Measurements from ENCODE around the gene WDR54. TPM values are rescaled to one million over a fixed set of nuclear protein-coding genes. Genes with fewer than 3 reads are reported as not detected.

The WDR54 gene
- polyA plus RNA-seq, 2 of the 4 experiments (the other 2 are of a cell fraction), result 47.4 to 62.5 TPM

DNA sequence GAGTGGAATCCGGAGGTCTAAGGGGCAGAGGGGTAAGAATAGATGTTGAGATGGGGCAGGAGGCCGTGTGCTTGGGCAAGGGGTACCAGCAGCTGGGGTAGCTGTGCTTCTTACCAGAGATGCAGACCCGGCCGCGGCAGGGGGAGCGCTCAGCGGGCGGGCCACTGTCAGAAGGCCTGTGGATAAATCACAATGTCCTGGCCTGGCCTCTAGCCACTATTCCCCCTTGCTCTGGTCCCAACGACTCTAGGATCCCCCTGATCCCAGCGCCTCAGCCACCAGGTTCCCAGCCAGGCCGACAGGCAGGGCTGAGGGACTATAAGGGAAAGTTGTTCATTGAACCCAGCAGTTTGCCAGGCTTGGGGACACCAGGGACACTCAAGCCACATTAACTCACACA, 9.0 kb downstream of the WDR54 start:
- Histone ChIP-seq H3K27ac (no peak overlapping the region), H3K9me3 (no peaks in the 10 kb centered on the region), H3K4me2 (no peak overlapping the region), H3K4me3 (no peak overlapping the region), H3K4me1 (peaks cover 8% of the 10 kb centered on the region; the same call in 1 of the 3 replicates)
- POLR2A ChIA-PET, result interaction anchor here (2.5 kb wide), 1 partner anchor 9 kb away, joined by 11 read pairs; no protein-coding TSS in a partner anchor
- TF ChIP-seq MAZ (IDR thresholded peaks at IDR 0.05; ENCODE audit: borderline replicate concordance, low read depth, low read length) (no peak), TP53 (CRISPR knock-in tag; IDR thresholded peaks at IDR 0.05) (no peak), FOSB (CRISPR knock-in tag; IDR thresholded peaks at IDR 0.05) (no peak), ZFP36 (IDR thresholded peaks at IDR 0.05; ENCODE audit: borderline replicate concordance, partially characterized antibody) (no peak), NR3C1 (IDR thresholded peaks at IDR 0.05) (no peak), ZSCAN20 (CRISPR knock-in tag; IDR thresholded peaks at IDR 0.05) (no peak)
- CTCF ChIA-PET, result interaction anchor here (1.0 to 1.4 kb wide), 3 partner anchors 9 to 95 kb away, joined by 3 to 4 read pairs (median 3); no protein-coding TSS in a partner anchor
- no peak for FAIRE-seq
- DNase-seq (ENCODE audit: low read depth in 1 of 2, low spot score in 1 of 2), result no peak
- no peak for ATAC-seq
- WGBS (ENCODE audit: missing lambda C conversion rate), result 83% methylated on average over 11 of the region's 11 CpGs

DNA sequence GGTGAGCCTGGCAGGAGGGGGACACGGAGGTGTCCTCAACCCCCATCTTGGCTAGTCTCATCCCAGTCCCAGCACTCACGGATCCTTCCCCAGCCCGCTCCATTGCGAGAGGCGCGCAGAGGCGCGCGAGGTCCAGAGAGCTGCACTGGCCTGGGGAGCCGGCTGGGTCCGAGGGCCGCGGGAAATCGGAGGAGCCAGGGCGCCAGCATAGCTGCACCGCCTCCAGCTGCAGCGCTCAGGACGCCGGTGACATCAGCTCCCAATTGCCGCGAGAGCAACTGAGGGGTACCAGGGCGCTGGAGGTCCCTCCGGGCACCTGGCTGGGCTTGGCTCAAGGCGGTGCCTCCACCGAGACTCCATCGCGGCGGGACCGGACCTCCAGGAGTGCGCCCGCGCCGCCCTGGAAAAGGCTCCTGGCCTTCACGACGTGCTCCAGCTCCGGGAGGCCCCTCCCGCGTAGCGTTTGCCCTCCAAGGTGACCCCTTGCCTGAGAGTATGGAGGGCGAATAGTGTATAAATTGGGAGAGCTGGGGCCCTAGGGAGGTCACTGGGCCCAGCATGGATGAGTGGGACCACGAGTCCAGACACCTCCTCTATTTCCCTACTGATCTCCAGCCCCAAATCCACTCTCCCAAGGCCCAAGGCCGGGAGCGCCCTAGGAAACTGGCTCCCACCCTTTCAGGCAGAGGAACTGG, 14.7 kb downstream of the WDR54 start:
- 94% methylated on average over 36 of the region's 43 CpGs for WGBS (ENCODE audit: missing lambda C conversion rate)
- DNase-seq (ENCODE audit: low read depth in 1 of 2, low spot score in 1 of 2) (no peak), ATAC-seq (no peak), FAIRE-seq (no peak)
- H3K4me1 ChIP-seq, result peaks cover 21% of the 10 kb centered on the region
- no peak overlapping the region for H3K4me3 ChIP-seq
- ChIA-PET CTCF (interaction anchor here (0.8 to 1.3 kb wide), 4 partner anchors 23 to 101 kb away, joined by 3 read pairs; partner anchors contain the start of genes CCDC142 and TTC31), POLR2A (no interaction called here)
- H3K9me3 ChIP-seq, result no peaks in the 10 kb centered on the region
- no peak overlapping the region for H3K4me2 ChIP-seq
- no peak overlapping the region for H3K27ac ChIP-seq
- TF ChIP-seq BHLHE40 (IDR thresholded peaks at IDR 0.05; ENCODE audit: low read depth, low read length), result no peak
- TF ChIP-seq SMC3 (IDR thresholded peaks at IDR 0.05), result no peak
- no peak for TF ChIP-seq HOXA7 (CRISPR knock-in tag; IDR thresholded peaks at IDR 0.05)
- TF ChIP-seq FOSB (CRISPR knock-in tag; IDR thresholded peaks at IDR 0.05), result no peak
- TF ChIP-seq JUNB (IDR thresholded peaks at IDR 0.05), result no peak
- no peak for TF ChIP-seq POLR2A (IDR thresholded peaks at IDR 0.05; ENCODE audit: low read length)
- TF ChIP-seq HEYL (CRISPR knock-in tag; IDR thresholded peaks at IDR 0.05), result no peak
- TF ChIP-seq, protein P1, sequence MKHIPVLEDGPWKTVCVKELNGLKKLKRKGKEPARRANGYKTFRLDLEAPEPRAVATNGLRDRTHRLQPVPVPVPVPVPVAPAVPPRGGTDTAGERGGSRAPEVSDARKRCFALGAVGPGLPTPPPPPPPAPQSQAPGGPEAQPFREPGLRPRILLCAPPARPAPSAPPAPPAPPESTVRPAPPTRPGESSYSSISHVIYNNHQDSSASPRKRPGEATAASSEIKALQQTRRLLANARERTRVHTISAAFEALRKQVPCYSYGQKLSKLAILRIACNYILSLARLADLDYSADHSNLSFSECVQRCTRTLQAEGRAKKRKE (CRISPR knock-in tag; IDR thresholded peaks at IDR 0.05; ENCODE audit: low read depth), result no peak
- TF ChIP-seq FOXS1 (CRISPR knock-in tag; IDR thresholded peaks at IDR 0.05), result no peak
- no peak for TF ChIP-seq CEBPB (IDR thresholded peaks at IDR 0.05)
- no peak for TF ChIP-seq EHF (CRISPR knock-in tag; IDR thresholded peaks at IDR 0.05)
- TF ChIP-seq, protein P2, sequence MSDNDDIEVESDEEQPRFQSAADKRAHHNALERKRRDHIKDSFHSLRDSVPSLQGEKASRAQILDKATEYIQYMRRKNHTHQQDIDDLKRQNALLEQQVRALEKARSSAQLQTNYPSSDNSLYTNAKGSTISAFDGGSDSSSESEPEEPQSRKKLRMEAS (IDR thresholded peaks at IDR 0.05), result no peak
- no peak for TF ChIP-seq SREBF2 (IDR thresholded peaks at IDR 0.05)
- no peak for TF ChIP-seq RNF2 (IDR thresholded peaks at IDR 0.05; ENCODE audit: borderline replicate concordance, low read depth)
- TF ChIP-seq TFCP2L1 (CRISPR knock-in tag; IDR thresholded peaks at IDR 0.05), result no peak
- TF ChIP-seq HDAC2 (IDR thresholded peaks at IDR 0.05), result no peak
- no peak for TF ChIP-seq MYC (IDR thresholded peaks at IDR 0.05; ENCODE audit: borderline replicate concordance, low read length)
- TF ChIP-seq HOXB5 (CRISPR knock-in tag; IDR thresholded peaks at IDR 0.05), result no peak
- no peak for TF ChIP-seq FOSL2 (IDR thresholded peaks at IDR 0.05)
- TF ChIP-seq FOSL2 (CRISPR knock-in tag; IDR thresholded peaks at IDR 0.05), result no peak
- TF ChIP-seq TP53 (CRISPR knock-in tag; IDR thresholded peaks at IDR 0.05), result no peak

Measured in A549 (cell line).